Vagina (tissue), 2 donors: ENCODE measurements around the gene MYH14. TPM values are rescaled to one million over a fixed set of nuclear protein-coding genes. Genes with fewer than 3 reads are reported as not detected.
A peak's percentile ranks its signal among the peaks of the same experiment; 100 is the strongest.

Source experiments
- DNase-seq, 2 donors: peaks; one replicate each; pipeline ENCODE4 v3.0.0-alpha.2; 2017; ENCODE audit errors: extremely low spot score in 2 of 2
- H3K27ac ChIP-seq: fragments of 200-600 bp; sonication (generic); one replicate; pipeline ENCODE4 v1.5.1; 2019
- H3K27me3 ChIP-seq: fragments of 200-600 bp; sonication (generic); one replicate; pipeline ENCODE4 v1.5.1; 2019
- H3K36me3 ChIP-seq, 2 donors: fragments of 200-600 bp; sonication (generic); one replicate each; pipeline ENCODE4 v1.5.1; 2017 to 2019
- H3K4me1 ChIP-seq: fragments of 200-600 bp; sonication (generic); one replicate; pipeline ENCODE4 v1.5.1; 2019
- H3K4me3 ChIP-seq, 2 donors: fragments of 200-600 bp; sonication (generic); 1 replicate in 1 of 2; 2 replicates in 1 of 2; pipeline ENCODE4 v1.5.1; 2016 to 2019
- H3K9me3 ChIP-seq: fragments of 200-600 bp; sonication (generic); one replicate; pipeline ENCODE4 v1.5.1; 2019
- POLR2A ChIP-seq, 2 donors: fragments of 450-650 bp; IDR thresholded peaks; one replicate each; pipeline ENCODE4 v1.6.1; 2017; ENCODE audit warnings: antibody characterized with exemption in 2 of 2, mild to moderate bottlenecking in 2 of 2, moderate library complexity in 2 of 2
- POLR2AphosphoS5 ChIP-seq, 2 donors: sonication (generic); formaldehyde crosslinking; IDR thresholded peaks; one replicate each; pipeline ENCODE4 v1.9.0; 2017; ENCODE audit warnings: antibody characterized with exemption in 2 of 2, mild to moderate bottlenecking in 2 of 2, low read depth in 1 of 2; ENCODE audit not compliant: insufficient read depth in 1 of 2
- intact Hi-C: fragments of 100-400 bp; cut with DNase I; formaldehyde crosslinking; loops from one replicate; pipeline ENCODE4 v1.15.1; 2023
- small RNA-seq: library from RNA; depleted of rRNA; stranded (forward); fragments of <200 nt; gene quantifications from one replicate; pipeline ENCODE3, GENCODE V24; 2016
- total RNA-seq: library from RNA; depleted of rRNA; stranded (reverse); fragments of >200 nt; gene quantifications from one replicate; pipeline ENCODE4 v1.2.3, GENCODE V29; 2016
- TF ChIP-seq, protein P1 (sequence below), 3 experiments: fragments of 450-650 bp in 2 of 3; fragments of 200-600 bp in 1 of 3; sonication (generic) in 1 of 3; IDR thresholded peaks; one replicate each; pipeline ENCODE4 v1.5.1; 2017 to 2019; ENCODE audit warnings: antibody characterized with exemption in 3 of 3, mild to moderate bottlenecking in 2 of 3, moderate library complexity in 2 of 3

The MYH14 gene
- total RNA-seq, 1 donor from 2014 or later, result 51.6 TPM

DNA sequence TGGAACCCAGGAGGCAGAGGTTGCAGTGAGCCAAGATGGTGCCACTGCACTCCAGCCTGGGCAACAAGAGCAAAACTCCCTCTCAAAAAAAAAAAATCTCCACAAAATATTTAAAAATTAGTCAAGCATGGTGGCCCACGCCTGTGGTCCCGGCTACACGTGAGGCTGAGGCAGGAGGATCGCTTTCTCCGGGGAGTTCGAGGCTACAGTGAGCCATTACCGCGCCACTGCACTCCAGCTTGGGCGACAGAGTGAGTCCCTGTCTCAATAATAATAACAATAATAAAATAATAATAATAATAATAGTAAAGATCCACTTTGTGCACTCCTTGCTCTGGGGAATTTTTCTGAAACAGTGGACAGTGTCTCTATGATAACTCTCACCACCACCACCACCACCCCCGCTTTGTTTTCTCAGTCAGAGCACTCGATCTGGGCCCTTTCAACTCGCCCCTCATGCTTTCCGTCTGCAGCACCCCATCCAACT, 153.3 kb downstream of the MYH14 start:
- H3K4me1 ChIP-seq, result peaks cover 12% of the 10 kb centered on the region
- H3K4me3 ChIP-seq, result peak overlapping the region in 1 of 2 donors; percentile 53
- H3K27me3 ChIP-seq, result no peaks in the 10 kb centered on the region
- intact Hi-C loops, result loop anchor here (5.0 kb wide), 1 partner anchor 426 kb away; no protein-coding TSS in a partner anchor
- no peaks in the 10 kb centered on the region for H3K9me3 ChIP-seq
- no peak for TF ChIP-seq POLR2AphosphoS5 (IDR thresholded peaks at IDR 0.05; ENCODE audit: insufficient read depth in 1 of 2, low read depth in 1 of 2)
- TF ChIP-seq, protein P1, sequence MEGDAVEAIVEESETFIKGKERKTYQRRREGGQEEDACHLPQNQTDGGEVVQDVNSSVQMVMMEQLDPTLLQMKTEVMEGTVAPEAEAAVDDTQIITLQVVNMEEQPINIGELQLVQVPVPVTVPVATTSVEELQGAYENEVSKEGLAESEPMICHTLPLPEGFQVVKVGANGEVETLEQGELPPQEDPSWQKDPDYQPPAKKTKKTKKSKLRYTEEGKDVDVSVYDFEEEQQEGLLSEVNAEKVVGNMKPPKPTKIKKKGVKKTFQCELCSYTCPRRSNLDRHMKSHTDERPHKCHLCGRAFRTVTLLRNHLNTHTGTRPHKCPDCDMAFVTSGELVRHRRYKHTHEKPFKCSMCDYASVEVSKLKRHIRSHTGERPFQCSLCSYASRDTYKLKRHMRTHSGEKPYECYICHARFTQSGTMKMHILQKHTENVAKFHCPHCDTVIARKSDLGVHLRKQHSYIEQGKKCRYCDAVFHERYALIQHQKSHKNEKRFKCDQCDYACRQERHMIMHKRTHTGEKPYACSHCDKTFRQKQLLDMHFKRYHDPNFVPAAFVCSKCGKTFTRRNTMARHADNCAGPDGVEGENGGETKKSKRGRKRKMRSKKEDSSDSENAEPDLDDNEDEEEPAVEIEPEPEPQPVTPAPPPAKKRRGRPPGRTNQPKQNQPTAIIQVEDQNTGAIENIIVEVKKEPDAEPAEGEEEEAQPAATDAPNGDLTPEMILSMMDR (IDR thresholded peaks at IDR 0.05), result no peak
- no peak for TF ChIP-seq POLR2A (IDR thresholded peaks at IDR 0.05)
- no peaks in the 10 kb centered on the region for H3K36me3 ChIP-seq
- no peak for DNase-seq
- no peak overlapping the region for H3K27ac ChIP-seq

DNA sequence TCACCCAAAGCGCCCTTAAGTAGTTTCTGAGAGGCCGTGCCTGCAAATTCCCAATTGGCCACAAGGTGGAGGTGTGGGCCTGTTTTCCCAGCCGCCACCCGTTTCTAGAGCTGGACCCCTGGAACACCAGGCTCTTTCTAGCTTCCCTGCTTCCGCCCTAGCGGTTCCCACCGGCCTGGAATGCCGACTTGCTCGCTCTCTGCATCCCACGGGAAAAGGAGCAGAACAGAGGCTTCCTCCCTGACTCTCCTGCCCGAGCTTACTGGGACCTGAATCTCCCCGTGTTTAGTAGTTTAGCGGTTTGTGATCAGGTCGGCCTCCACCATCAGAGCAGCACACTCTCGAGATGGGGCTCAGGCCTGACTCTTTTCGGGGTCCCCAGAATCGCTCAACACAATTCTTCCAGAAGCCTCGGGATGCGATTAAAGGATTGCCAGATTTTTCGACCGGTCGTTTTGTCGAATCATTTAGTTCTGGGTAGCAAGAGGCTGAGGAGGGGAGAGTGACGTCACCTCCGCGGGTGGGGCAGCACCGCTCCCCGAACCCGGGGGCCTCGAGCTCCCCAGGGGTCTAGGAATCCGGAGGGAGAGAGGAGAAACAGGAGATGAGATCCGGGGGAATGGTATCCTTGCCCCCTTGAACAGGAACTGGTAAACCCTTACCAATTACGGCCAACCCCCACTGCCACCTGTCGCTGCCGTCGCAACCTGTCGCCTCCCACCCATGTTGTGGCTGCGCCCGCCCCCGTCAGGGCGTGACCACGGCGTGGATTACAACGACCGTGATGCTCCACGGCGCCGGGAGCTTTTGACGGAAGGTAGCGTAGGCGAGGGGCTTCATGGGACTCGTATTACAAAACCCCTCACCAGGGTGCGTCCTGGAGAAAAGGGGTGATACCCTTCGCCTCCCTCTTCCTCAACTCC, 154.0 kb downstream of the MYH14 start:
- Histone ChIP-seq H3K27ac (peak overlapping the region; percentile 90), H3K9me3 (no peaks in the 10 kb centered on the region), H3K4me1 (peaks cover 12% of the 10 kb centered on the region), H3K4me3 (peak overlapping the region; percentile 48 to 53), H3K27me3 (no peaks in the 10 kb centered on the region), H3K36me3 (no peaks in the 10 kb centered on the region)
- no peak for DNase-seq
- intact Hi-C loops, result loop anchor here (5.0 kb wide), 1 partner anchor 425 kb away; no protein-coding TSS in a partner anchor
- TF ChIP-seq, protein P1 (IDR thresholded peaks at IDR 0.05), result peak; percentile 74 to 88 (median 81)
- no peak for TF ChIP-seq POLR2A (IDR thresholded peaks at IDR 0.05)
- TF ChIP-seq POLR2AphosphoS5 (IDR thresholded peaks at IDR 0.05; ENCODE audit: insufficient read depth in 1 of 2, low read depth in 1 of 2), result peak in 1 of 2 donors; percentile 51

DNA sequence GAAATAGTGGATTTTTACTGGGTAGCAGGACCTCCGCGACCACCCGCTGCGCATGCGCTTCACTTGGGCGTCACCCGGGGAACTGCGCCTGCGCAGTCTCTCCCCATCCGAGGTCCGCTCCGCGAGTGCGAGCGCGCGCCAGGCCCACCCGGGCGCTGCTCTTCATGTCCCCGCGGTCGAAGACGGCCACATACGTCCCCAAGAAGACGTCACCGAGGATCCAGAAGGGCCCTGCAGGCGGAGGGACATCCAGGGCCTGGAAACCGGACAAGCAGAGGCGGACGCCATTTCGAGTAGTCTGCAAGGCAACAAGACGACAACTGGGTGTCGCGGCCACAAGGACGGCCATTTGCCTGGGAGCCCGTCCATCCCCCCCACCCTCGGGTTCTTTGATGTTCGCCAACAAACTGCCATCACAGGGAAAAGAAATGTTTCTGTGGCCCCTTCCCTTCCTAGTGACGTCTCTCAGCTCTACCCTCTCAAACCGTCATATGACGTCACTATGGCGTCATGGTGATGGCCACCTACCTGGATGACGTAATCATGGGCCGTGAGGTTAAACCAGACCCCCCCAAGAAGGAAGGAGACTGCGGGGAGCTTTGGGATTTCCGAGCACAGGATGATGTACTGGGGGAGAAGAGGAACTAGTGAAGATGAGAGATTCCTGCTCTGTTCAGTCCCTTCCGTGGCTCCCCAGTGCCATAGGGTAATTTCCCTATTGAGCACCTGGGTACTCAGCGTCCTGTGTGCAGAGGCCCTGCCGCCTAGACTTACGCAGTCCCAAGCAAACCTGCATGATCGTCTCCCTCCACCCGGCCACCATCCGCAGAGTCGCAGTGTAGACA, 155.3 kb downstream of the MYH14 start:
- Histone ChIP-seq H3K27ac (peak overlapping the region; percentile 90), H3K4me3 (peak overlapping the region; percentile 48 to 53), H3K9me3 (no peaks in the 10 kb centered on the region), H3K4me1 (peaks cover 12% of the 10 kb centered on the region), H3K36me3 (no peaks in the 10 kb centered on the region), H3K27me3 (no peaks in the 10 kb centered on the region)
- TF ChIP-seq, protein P1 (IDR thresholded peaks at IDR 0.05), result no peak
- TF ChIP-seq POLR2AphosphoS5 (IDR thresholded peaks at IDR 0.05; ENCODE audit: insufficient read depth in 1 of 2, low read depth in 1 of 2), result peak in 1 of 2 donors; percentile 77
- intact Hi-C loops, result loop anchor here (5.0 kb wide), 1 partner anchor 424 kb away; no protein-coding TSS in a partner anchor
- DNase-seq, result no peak

DNA sequence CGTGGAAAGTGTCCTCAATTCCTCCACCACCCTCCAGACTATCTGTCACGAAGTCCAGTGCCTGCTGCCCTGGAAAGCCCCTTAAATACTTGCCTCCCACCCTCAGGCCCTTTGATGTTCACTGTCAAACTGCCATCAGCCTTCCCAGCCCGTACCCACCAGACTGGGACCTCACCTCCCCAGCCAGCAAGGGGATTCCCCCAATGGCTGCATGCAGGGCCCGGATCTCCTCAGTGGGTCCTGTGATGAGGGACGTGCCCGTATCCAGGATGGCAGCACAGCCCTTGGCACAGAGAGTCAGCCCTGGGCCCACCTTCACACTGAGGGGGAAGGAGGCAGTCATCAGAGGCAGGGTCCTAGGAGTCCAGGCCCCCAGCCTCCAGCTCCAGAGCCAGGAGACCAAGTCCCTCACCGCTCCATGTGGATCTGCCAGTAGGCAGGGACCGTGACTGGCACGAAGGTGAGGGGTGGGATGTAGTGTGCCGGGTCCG, 156.0 kb downstream of the MYH14 start:
- intact Hi-C loops, result loop anchor here (5.0 kb wide), 1 partner anchor 423 kb away; no protein-coding TSS in a partner anchor
- no peaks in the 10 kb centered on the region for H3K36me3 ChIP-seq
- H3K4me1 ChIP-seq, result peaks cover 12% of the 10 kb centered on the region
- TF ChIP-seq POLR2AphosphoS5 (IDR thresholded peaks at IDR 0.05; ENCODE audit: insufficient read depth in 1 of 2, low read depth in 1 of 2) (no peak), POLR2A (IDR thresholded peaks at IDR 0.05) (no peak)
- TF ChIP-seq, protein P1 (IDR thresholded peaks at IDR 0.05), result no peak
- H3K27ac ChIP-seq, result no peak overlapping the region
- no peak for DNase-seq
- peak overlapping the region in 1 of 2 donors; percentile 48 for H3K4me3 ChIP-seq
- H3K27me3 ChIP-seq, result no peaks in the 10 kb centered on the region
- no peaks in the 10 kb centered on the region for H3K9me3 ChIP-seq

Small RNA genes within 50 kb of the gene (small RNA-seq; reads per million reads assigned to genes)
- gene RF00017, result not detected

Other genes with a start within 250 kb of the MYH14 start
- gene SIGLEC11, start 242.4 kb upstream of the MYH14 start, total RNA-seq, result 4.4 TPM
- gene VRK3, start 178.2 kb upstream of the MYH14 start, total RNA-seq, result 34.9 TPM
- gene ZNF473, start 177.6 kb upstream of the MYH14 start, total RNA-seq, result 11.5 TPM
- gene IZUMO2, start 40.3 kb upstream of the MYH14 start, total RNA-seq, result not detected
- gene KCNC3, start 125.8 kb downstream of the MYH14 start, total RNA-seq, result 0.98 TPM
- gene NAPSA, start 162.0 kb downstream of the MYH14 start, total RNA-seq, result 0.74 TPM
- gene NR1H2, start 172.8 kb downstream of the MYH14 start, total RNA-seq, result 84.7 TPM
- gene POLD1, start 180.7 kb downstream of the MYH14 start, total RNA-seq, result 16.7 TPM
- gene SPIB, start 215.3 kb downstream of the MYH14 start, total RNA-seq, result not detected
- gene MYBPC2, start 229.3 kb downstream of the MYH14 start, total RNA-seq, result not detected